Skeletal muscle tissue (tissue), 4 donors: ENCODE results near the gene IL17REL. TPM values are rescaled to one million over a fixed set of nuclear protein-coding genes. Genes with fewer than 3 reads are reported as not detected.
"Not testable (repeated sequence)": the region's sequence is repeated elsewhere in the genome, so short reads cannot be mapped to it uniquely, and the experiment has no call there.

Experiments
- H3K27ac ChIP-seq: one replicate; pipeline ENCODE4 v1.7.0; 2013; ENCODE audit warnings: mild to moderate bottlenecking, low read depth, low read length, inconsistent platforms
- H3K27me3 ChIP-seq, 3 donors: one replicate each; pipeline ENCODE4 v1.7.0; 2013; ENCODE audit warnings: low read length in 3 of 3; ENCODE audit not compliant: control insufficient read depth in 3 of 3, insufficient read depth in 3 of 3
- H3K36me3 ChIP-seq, 3 donors: one replicate each; pipeline ENCODE4 v1.7.0; 2013; ENCODE audit warnings: low read length in 3 of 3; ENCODE audit not compliant: control insufficient read depth in 3 of 3, insufficient read depth in 3 of 3
- H3K4me1 ChIP-seq, 3 donors: one replicate each; pipeline ENCODE4 v1.7.0; 2013; ENCODE audit warnings: low read length in 3 of 3, mild to moderate bottlenecking in 3 of 3; ENCODE audit not compliant: control insufficient read depth in 3 of 3, insufficient read depth in 3 of 3
- H3K4me3 ChIP-seq, 3 donors: one replicate each; pipeline ENCODE4 v1.7.0; 2013; ENCODE audit warnings: low read length in 3 of 3
- H3K9ac ChIP-seq, 3 donors: one replicate each; pipeline ENCODE4 v1.7.0; 2013; ENCODE audit warnings: low read length in 3 of 3, mild to moderate bottlenecking in 3 of 3, moderate library complexity in 2 of 3, low read depth in 1 of 3
- H3K9me3 ChIP-seq, 3 donors: one replicate each; pipeline ENCODE4 v1.7.0; 2013; ENCODE audit warnings: low read length in 3 of 3; ENCODE audit not compliant: control insufficient read depth in 3 of 3
- total RNA-seq: library from RNA; depleted of rRNA; stranded (reverse); fragments of >200 nt; gene quantifications from one replicate; pipeline ENCODE4 v1.2.3, GENCODE V29; 2014
- donor health status: Osteomylitis.

IL17REL gene
- total RNA-seq, 1 donor from 2014 or later: not detected

DNA sequence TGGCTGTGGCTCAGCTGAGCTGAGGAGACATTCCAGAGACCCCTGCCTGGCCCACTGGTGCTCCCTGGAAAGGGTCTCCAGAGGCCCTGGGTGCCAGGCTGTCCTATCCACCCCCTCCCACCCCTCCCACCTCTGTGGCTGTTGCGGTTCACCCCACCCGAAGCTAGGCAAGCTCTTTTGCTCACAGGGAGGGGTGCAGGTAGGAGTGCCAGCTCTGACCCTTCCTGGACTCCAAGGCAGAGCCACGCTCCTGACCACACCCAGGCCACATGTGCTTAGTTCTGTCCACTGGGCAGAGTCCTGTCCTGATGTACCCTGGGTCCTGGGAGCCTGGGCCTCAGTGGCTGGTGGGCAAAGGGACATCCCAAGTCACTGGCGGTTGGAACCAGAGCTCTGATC is 16.4 kb downstream of the IL17REL start:
- Histone ChIP-seq H3K4me1 (peaks cover 0 to 6% (median 0%) of the 10 kb centered on the region in 3 donors), H3K4me3 (no peak overlapping the region), H3K9ac (no peak overlapping the region), H3K36me3 (no peaks in the 10 kb centered on the region), H3K9me3 (peaks cover 0 to 3% (median 0%) of the 10 kb centered on the region in 3 donors), H3K27ac (no peak overlapping the region), H3K27me3 (peaks cover 14 to 26% (median 18%) of the 10 kb centered on the region in 3 donors)

DNA sequence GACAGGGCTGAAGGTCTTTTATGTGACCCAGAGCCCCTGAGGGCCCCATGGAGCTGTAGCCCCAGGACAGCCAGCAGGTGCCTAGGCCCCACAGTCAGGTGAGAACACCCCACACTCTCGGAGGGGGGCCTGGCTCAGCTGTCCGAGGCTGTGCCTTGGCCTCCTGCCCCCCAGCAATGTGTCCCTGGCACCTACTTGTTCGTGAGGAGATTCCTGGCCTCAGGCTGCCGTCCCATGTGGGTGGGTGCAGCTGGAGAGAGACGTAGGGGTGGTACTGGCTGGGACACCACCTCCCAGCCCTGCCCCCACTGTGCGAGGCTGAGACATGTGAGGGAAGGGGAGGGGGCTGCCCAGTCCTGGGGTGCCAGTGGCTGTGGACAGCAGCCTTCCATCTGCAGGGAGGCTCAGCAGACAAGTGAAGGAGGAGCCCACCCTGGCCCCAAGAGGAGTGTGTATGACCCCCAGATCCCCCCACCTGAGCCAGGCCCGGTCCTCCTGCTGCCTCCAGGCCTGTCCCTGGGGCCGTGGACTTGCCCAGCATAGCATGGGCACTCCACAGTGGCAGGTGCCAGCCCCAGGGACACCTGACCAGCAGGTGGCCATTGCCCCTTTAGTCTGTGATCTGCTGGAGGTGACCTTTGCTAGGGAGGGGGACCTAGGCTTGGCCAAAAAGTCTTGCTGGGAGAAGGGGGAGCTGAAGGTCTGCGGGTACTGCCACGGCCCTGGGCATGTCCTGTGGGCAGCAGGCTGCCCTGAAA is 17.0 kb downstream of the IL17REL start:
- Histone ChIP-seq H3K9ac (no peak overlapping the region), H3K27me3 (peaks cover 13 to 20% (median 14%) of the 10 kb centered on the region in 3 donors), H3K9me3 (peaks cover 0 to 3% (median 0%) of the 10 kb centered on the region in 3 donors), H3K36me3 (no peaks in the 10 kb centered on the region), H3K4me1 (peaks cover 0 to 6% (median 0%) of the 10 kb centered on the region in 3 donors), H3K4me3 (no peak overlapping the region), H3K27ac (no peak overlapping the region)

DNA sequence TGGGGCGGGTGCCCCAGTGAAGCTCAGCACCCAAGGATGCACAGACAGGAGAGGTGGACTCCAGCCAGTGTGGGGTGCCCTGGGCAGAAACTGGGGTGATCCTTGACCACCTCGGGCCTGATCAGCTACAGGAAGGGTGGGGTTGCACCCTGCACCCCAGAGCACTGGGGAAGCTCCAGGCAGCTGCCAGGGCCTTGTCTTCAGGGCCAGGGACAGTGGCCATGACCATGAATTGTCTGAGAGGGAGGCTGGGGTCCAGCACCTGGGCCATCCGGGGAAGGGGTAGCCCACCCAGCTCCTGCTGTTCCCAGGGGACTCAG is 17.6 kb downstream of the IL17REL start:
- no peaks in the 10 kb centered on the region for H3K36me3 ChIP-seq
- peaks cover 7 to 15% (median 9%) of the 10 kb centered on the region in 3 donors for H3K27me3 ChIP-seq
- no peak overlapping the region for H3K27ac ChIP-seq
- H3K4me3 ChIP-seq: no peak overlapping the region
- H3K4me1 ChIP-seq: peaks cover 0 to 6% (median 0%) of the 10 kb centered on the region in 3 donors
- H3K9me3 ChIP-seq: peaks cover 0 to 3% (median 0%) of the 10 kb centered on the region in 3 donors
- no peak overlapping the region for H3K9ac ChIP-seq

DNA sequence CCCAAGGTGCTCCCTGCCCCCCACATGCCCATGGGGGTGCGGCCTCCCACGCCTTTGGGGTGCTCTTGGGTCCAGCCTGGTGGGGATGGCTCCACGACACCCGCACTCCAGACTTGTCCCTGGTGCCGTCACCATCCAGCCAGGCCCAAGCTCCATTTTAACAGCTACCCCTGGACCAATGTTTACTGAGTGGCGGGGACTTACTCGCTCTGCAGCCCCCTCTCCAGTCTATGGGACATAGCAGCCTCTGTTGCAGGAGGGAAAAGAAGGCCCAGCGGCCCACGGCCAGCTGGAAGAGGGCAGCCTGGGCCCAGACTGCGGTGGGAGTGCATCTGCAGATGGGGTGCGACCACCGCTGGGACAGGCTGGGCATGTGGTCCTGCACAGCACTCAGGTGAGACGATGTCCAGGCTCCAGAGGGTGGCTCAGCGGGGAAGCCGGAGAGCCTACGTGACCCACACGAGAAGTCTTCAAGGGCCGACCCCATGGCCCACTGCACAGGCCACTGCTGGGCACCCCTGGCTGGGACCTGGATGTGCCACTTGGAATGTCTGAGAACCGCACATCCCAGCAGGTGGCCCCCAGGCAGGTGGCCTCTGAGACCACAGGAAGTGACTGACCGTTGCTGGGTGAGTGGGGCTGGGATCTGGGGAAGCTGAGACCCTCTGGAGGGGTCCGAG is 18.1 kb downstream of the IL17REL start:
- H3K9ac ChIP-seq: no peak overlapping the region
- H3K9me3 ChIP-seq: peaks cover 0 to 3% (median 0%) of the 10 kb centered on the region in 3 donors
- no peaks in the 10 kb centered on the region for H3K36me3 ChIP-seq
- peaks cover 0 to 6% (median 0%) of the 10 kb centered on the region in 3 donors for H3K4me1 ChIP-seq
- peaks cover 5 to 11% (median 8%) of the 10 kb centered on the region in 3 donors for H3K27me3 ChIP-seq
- H3K4me3 ChIP-seq: no peak overlapping the region
- no peak overlapping the region for H3K27ac ChIP-seq

DNA sequence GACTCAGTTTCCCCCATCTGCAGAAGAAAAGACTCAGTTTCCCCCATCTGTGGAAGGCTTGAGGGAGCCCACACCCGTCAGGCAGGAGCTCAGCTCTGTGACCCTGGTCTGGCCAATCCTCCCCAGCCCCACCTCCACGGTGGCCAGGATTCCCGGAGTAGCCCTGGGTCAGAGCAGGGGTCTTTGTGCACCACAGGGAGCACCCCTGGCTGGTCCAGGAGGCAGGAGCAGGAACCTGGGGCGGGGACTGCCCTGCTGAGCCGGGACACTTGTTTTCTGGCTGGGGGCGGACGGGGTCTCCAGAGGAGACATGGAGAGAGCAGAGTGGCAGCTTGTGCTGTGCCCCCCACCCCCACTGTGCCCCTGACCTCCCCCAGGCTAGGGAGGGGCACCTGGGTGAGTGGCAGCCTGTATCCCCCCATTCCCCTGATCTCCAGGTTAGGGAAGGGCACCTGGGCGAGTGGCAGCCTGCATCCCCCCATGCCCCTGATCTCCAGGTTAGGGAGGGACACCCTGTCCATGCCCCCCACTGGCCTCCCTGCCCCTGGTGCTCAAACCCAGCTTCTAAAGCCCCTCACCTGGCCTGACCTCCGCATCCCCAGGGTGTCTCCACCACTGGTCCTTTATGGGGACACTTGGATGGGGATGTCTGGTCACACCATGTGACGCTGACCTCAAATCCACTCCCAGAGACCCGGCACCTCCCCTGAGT is 18.8 kb downstream of the IL17REL start:
- peak overlapping the region in 1 of 3 donors; percentile 54 for H3K9ac ChIP-seq
- no peaks in the 10 kb centered on the region for H3K36me3 ChIP-seq
- peaks cover 3 to 7% (median 4%) of the 10 kb centered on the region in 3 donors for H3K27me3 ChIP-seq
- H3K9me3 ChIP-seq: peaks cover 0 to 3% (median 0%) of the 10 kb centered on the region in 3 donors
- H3K27ac ChIP-seq: no peak overlapping the region
- H3K4me1 ChIP-seq: peaks cover 0 to 6% (median 0%) of the 10 kb centered on the region in 3 donors
- H3K4me3 ChIP-seq: no peak overlapping the region

DNA sequence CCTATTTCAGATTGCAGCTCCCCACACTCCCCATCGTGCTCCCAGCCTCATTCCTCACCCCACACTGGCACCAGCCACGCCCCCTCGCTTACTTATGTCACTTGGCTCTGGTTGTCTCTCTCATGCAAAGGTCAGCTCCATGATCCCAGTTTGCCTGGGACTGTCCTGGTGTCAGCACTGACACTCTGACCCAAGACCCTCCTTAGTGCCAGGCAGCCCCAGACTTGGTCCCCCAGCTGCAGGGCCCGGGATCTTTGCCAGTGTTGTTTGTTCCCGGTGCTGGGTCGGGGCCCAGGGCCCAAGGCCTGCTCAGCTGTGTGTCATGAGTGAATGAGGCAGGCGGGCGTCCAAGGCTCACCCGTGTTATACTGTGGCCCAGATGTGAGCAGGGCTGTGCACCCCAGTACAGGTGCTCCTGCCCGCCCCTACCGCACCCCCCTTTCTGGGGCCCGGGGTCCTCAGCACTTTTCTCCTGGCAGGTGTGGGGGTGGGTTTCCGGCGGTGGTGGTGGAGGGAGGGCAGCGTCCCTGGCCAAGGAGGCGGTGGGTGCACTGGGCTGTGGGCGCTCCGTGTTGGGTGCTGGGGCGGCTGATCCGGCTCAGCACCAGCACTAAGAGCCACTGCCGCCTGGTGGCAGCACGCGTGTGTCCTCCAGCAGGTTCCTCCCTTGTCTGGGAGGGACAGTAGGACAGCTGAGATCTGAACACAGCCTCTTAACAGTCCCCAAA is 19.5 kb downstream of the IL17REL start:
- peak overlapping the region in 2 of 3 donors; percentile 32 to 54 for H3K9ac ChIP-seq
- H3K4me1 ChIP-seq: peaks cover 0 to 6% (median 0%) of the 10 kb centered on the region in 3 donors
- no peaks in the 10 kb centered on the region for H3K36me3 ChIP-seq
- H3K4me3 ChIP-seq: no peak overlapping the region
- H3K27me3 ChIP-seq: no peaks in the 10 kb centered on the region
- peaks cover 0 to 3% (median 0%) of the 10 kb centered on the region in 3 donors for H3K9me3 ChIP-seq
- no peak overlapping the region for H3K27ac ChIP-seq

DNA sequence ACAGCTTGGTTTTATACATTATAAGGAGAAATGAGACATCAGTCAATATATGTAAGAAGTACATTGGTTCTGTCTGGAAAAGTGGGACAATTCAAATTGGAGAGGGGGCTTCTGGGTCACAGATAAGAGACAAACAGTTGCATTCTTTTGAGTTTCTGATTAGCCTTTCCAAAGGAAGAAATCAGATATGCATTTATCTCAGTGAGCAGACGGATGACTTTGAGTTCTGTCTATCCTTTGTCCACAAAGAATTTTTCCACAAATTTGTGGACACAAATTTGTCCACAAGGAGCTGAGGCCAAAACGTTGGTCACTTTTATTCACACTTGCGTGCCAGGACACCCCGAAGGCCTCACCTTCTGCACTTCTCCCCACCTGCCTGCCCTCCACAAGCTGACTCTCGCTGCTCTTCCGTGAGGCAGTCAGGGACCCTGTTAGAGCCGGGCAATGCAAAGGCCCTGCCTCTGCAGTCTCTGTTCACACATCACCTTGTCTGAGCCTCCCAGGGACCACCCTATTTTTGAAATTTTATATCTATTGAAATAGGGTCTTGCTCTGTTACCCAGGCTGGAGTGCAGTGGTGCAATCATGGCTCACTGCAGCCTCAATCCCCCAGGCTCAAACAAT is 20.5 kb downstream of the IL17REL start:
- no peak overlapping the region for H3K27ac ChIP-seq
- peaks cover 0 to 3% (median 0%) of the 10 kb centered on the region in 3 donors for H3K9me3 ChIP-seq
- H3K9ac ChIP-seq: no peak overlapping the region
- H3K27me3 ChIP-seq: no peaks in the 10 kb centered on the region
- H3K4me3 ChIP-seq: no peak overlapping the region
- H3K4me1 ChIP-seq: peaks cover 0 to 6% (median 0%) of the 10 kb centered on the region in 3 donors
- no peaks in the 10 kb centered on the region for H3K36me3 ChIP-seq

DNA sequence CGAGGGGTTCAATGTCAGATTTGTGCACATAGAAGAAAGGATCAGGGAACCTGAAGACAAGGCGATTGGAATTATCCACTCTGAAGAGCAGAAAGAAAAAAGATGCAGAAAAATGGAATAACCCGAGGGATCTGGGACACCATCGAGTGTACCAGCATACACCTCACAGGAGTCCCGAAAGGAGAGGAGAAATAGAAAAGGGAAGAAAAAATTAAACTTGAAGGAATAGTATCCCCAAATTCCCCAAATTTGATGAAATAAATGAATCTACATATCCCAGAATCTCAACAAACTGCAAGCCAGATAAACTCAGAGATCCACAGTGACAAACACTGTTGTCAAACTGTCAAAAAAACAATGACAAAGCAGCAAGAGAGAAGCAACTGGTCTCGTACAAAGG is 21.4 kb downstream of the IL17REL start:
- Histone ChIP-seq H3K9me3 (peaks cover 0 to 3% (median 0%) of the 10 kb centered on the region in 3 donors), H3K27ac (no peak overlapping the region), H3K27me3 (no peaks in the 10 kb centered on the region), H3K36me3 (no peaks in the 10 kb centered on the region), H3K9ac (no peak overlapping the region), H3K4me3 (no peak overlapping the region), H3K4me1 (peaks cover 0 to 6% (median 0%) of the 10 kb centered on the region in 3 donors)

DNA sequence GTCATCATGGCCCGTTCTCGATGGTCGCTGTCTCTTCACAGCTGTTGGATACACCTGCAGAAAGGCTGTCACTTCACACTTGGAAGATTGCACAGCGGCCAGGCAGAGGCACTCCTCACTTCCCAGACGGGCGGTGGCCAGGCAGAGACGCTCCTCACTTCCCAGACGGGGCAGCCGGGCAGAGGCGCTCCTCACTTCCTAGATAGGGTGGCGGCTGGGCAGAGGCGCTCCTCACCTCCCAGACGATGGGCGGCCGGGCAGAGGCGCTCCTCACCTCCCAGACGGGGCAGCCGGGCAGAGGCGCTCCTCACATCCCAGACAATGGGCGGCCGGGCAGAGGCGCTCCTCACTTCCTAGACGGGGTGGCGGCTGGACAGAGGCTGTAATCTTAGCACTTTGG is 22.7 kb downstream of the IL17REL start:
- H3K9me3 ChIP-seq, H3K36me3 ChIP-seq, H3K27ac ChIP-seq, H3K4me3 ChIP-seq, H3K4me1 ChIP-seq, H3K27me3 ChIP-seq, H3K9ac ChIP-seq: not testable (repeated sequence)
